ENCODE measurements around the gene APMAP. TPM values are rescaled to one million over a fixed set of nuclear protein-coding genes. Genes with fewer than 3 reads are reported as not detected.

The APMAP gene
- 172 to 195 TPM (median 186 TPM) in 5 replicates for total RNA-seq (2022; extraction: Qiagen RNA extraction)

DNA sequence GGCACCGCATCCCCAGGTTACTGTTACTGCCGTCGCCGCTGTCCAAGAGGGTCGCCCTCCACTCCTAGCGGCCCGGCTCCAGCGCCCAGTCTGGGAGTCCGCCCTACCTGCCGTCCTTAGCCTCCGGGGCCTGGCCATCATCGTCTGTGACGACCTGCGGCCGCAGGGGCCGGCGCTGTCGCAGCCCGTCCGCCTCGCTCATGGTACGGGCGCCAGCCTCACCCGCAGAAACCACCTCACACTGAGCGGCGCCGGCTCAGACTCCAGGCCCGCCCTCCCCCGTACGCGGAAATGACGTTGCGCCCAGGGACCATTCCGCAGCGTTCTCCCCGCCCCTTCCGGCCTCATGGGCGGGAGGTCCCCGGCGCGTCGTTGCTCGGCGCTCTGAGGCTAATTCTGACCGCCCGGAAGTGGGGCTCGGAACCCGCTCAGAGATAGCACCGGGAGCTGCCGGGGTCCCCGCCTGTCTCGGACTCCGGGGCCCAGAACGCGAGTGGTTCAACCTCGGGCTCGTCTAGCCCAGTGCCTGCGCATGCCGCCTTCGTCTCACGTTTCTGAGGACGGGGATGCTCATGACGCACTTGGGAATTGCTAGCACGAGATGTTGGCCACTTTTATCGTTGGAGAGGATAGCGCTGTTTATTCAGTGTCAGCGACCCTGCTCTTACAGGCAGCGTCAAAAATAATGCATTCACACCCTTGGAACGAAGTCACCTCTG, at the start of gene APMAP:
APMAP (minus strand) TSS at position 265 of the 719 bp plus-strand sequence; CDS start at position 202, 63 bp downstream.

DNA sequence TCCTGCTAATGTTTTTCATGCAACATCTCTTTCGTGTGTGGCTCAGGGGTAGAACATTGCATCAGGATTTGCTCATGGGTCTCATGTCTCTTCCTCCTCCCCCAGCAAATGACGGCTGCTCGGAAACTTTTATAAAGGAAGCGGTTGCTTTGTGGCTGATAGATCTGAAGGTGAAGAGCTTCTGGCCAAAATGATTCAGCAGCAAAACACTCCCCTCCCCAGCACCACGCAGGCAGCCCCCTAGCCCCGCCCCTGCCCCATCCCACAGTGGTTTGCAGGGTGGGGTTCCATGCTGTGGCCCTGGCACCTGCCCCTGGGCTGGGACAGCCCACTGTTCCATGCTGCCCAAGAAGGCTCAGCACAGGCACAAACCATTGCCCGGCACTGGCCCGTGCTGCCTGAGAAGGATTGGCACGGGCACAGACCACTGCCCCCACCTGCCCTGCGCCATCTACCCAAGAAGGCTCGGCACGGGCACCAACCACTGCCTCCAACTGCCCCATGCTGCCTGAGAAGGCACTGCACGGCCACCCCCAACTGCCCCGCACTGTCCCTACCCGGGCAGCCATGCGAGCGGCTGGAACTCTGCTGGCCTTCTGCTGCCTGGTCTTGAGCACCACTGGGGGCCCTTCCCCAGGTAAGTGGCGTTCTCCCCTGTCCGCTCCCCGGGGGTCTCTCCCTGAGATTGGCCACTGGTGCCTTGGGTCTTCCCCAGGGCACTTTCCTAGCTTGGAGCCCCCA, 43.4 kb downstream of the APMAP start, which contains the start of gene CST7:
CST7 (plus strand) TSS at position 331 of the 741 bp plus-strand sequence; CDS start at position 568, 237 bp downstream.

Other genes starting within 250 kb of the APMAP start
- gene CST7, start 43.5 kb downstream of the APMAP start, total RNA-seq (2022; extraction: Qiagen RNA extraction), result 0.20 TPM in 1 of 5 replicates, not detected in the others
- 12.9 to 19.4 TPM (median 18.5 TPM) in 5 replicates for gene ACSS1, start 65.4 kb upstream of the APMAP start, total RNA-seq (2022; extraction: Qiagen RNA extraction)
- gene VSX1, start 89.4 kb upstream of the APMAP start, total RNA-seq (2022; extraction: Qiagen RNA extraction), result 0.69 to 1.3 TPM (median 0.88 TPM) in 5 replicates
- 156 to 197 TPM (median 186 TPM) in 5 replicates for gene ENTPD6, start 203.0 kb upstream of the APMAP start, total RNA-seq (2022; extraction: Qiagen RNA extraction)